SK-N-SH (cell line): ENCODE measurements around the gene EMB. TPM values are rescaled to one million over a fixed set of nuclear protein-coding genes. Genes with fewer than 3 reads are reported as not detected.
"Not testable (repeated sequence)": the region's sequence is repeated elsewhere in the genome, so short reads cannot be mapped to it uniquely, and the experiment has no call there.

Experiments
- CTCF ChIA-PET: fragments of 300-600, 350-600 bp; formaldehyde crosslinking; extraction: SDS; loops from one replicate; lab custom pipeline; 2021; lab: Yijun Ruan, JAX
- POLR2A ChIA-PET: fragments of 350-600 bp; sonication (Branson Sonifier 250); formaldehyde crosslinking; extraction: SDS; loops from one replicate; lab custom pipeline; 2020; ENCODE audit warnings: antibody characterized with exemption, inconsistent platforms; lab: Yijun Ruan, JAX
- DNase-seq: peaks from one replicate; pipeline ENCODE4 v3.0.0; 2012
- H2AFZ ChIP-seq: fragments of 200-600 bp; sonication (generic); 2 replicates; pipeline ENCODE4 v1.8.1; 2016; ENCODE audit warnings: antibody characterized with exemption, mild to moderate bottlenecking, low read depth
- H3F3A ChIP-seq: fragments of 200-600 bp; sonication (generic); replicated peaks from 2 replicates; pipeline ENCODE3; 2016; ENCODE audit warnings: antibody characterized with exemption, mild to moderate bottlenecking; ENCODE audit not compliant: insufficient read depth
- H3K27ac ChIP-seq, 2 experiments: fragments of 200-500 bp in 1 of 2; fragments of 200-600 bp in 1 of 2; sonication (Bioruptor generic) in 1 of 2; sonication (generic), shearing (Covaris generic) in 1 of 2; 2 replicates each; pipeline versions ENCODE4 v1.5.1 to v1.6.1; 2014 to 2016; ENCODE audit warnings: low read depth in 2 of 2, inconsistent platforms in 1 of 2, low read length in 1 of 2, mild to moderate bottlenecking in 1 of 2, mixed read lengths in 1 of 2
- H3K27me3 ChIP-seq: fragments of 200-600 bp; sonication (generic), shearing (Covaris generic); 2 replicates; pipeline ENCODE4 v1.6.1; 2016; ENCODE audit warnings: mixed run types; ENCODE audit not compliant: insufficient read depth
- H3K36me3 ChIP-seq, 2 experiments: fragments of 200-500 bp in 1 of 2; fragments of 200-600 bp in 1 of 2; sonication (Bioruptor generic) in 1 of 2; sonication (generic) in 1 of 2; replicated peaks in 1 of 2; 2 replicates each; pipeline versions ENCODE3 to v1.5.1; 2014 to 2016; ENCODE audit warnings: low read length in 1 of 2, mild to moderate bottlenecking in 1 of 2; ENCODE audit not compliant: insufficient read depth in 2 of 2, control insufficient read depth in 1 of 2
- H3K4me1 ChIP-seq, 2 experiments: fragments of 200-500 bp in 1 of 2; fragments of 200-600 bp in 1 of 2; sonication (Bioruptor generic) in 1 of 2; sonication (generic), shearing (Covaris generic) in 1 of 2; 2 replicates each; pipeline versions ENCODE4 v1.5.1 to v1.6.1; 2014 to 2016; ENCODE audit warnings: low read depth in 1 of 2, low read length in 1 of 2, mixed run types in 1 of 2; ENCODE audit not compliant: insufficient read depth in 2 of 2, control insufficient read depth in 1 of 2
- H3K4me2 ChIP-seq: fragments of 200-600 bp; sonication (generic), shearing (Covaris generic); 2 replicates; pipeline ENCODE4 v1.6.1; 2017; ENCODE audit warnings: mixed run types
- H3K4me3 ChIP-seq, 2 experiments: fragments of 200-500 bp in 1 of 2; fragments of 200-600 bp in 1 of 2; sonication (Bioruptor generic) in 1 of 2; sonication (generic), shearing (Covaris generic) in 1 of 2; 2 replicates each; pipeline versions ENCODE4 v1.5.1 to v1.8.1; 2014 to 2016; ENCODE audit warnings: low read depth in 2 of 2, inconsistent platforms in 1 of 2, low read length in 1 of 2, mild to moderate bottlenecking in 1 of 2, mixed read lengths in 1 of 2, moderate library complexity in 1 of 2
- H3K79me2 ChIP-seq: fragments of 200-600 bp; sonication (generic); 2 replicates; pipeline ENCODE4 v1.8.1; 2017; ENCODE audit warnings: mild to moderate bottlenecking; ENCODE audit not compliant: insufficient read depth
- H3K9ac ChIP-seq: fragments of 200-600 bp; sonication (generic); 2 replicates; pipeline ENCODE4 v1.6.1; 2017; ENCODE audit warnings: mixed run types
- H3K9me2 ChIP-seq: fragments of 200-600 bp; sonication (generic); 2 replicates; pipeline ENCODE4 v1.6.1; 2017; ENCODE audit warnings: mixed run types
- H3K9me3 ChIP-seq: fragments of 200-600 bp; sonication (generic); 2 replicates; pipeline ENCODE4 v1.6.1; 2017; ENCODE audit warnings: mixed run types, mild to moderate bottlenecking, moderate library complexity
- H4K20me1 ChIP-seq: fragments of 200-600 bp; sonication (generic); 2 replicates; pipeline ENCODE4 v1.6.1; 2017; ENCODE audit warnings: mild to moderate bottlenecking, mixed run types; ENCODE audit not compliant: insufficient read depth
- CHD2 ChIP-seq: fragments of 150-350 bp; IDR thresholded peaks from 2 replicates; pipeline ENCODE4 v1.6.1; 2018; ENCODE audit warnings: low read length; ENCODE audit not compliant: partially characterized antibody
- ELF1 ChIP-seq: IDR thresholded peaks from 2 replicates; pipeline ENCODE4 v1.4.0; 2012
- EP300 ChIP-seq, 2 experiments: IDR thresholded peaks; 2 replicates each; pipeline versions ENCODE4 v1.4.0 to v1.6.1; 2012; ENCODE audit warnings: borderline replicate concordance in 1 of 2, low read depth in 1 of 2, low read length in 1 of 2
- EZH2phosphoT487 ChIP-seq: fragments of 200-600 bp; sonication (generic); IDR thresholded peaks from 2 replicates; pipeline ENCODE4 v1.6.1; 2017; ENCODE audit warnings: low read depth, mixed run types, mild to moderate bottlenecking, antibody characterized with exemption, moderate library complexity, borderline replicate concordance
- FOXM1 ChIP-seq: IDR thresholded peaks from 2 replicates; pipeline ENCODE4 v1.4.0; 2012; ENCODE audit warnings: low read depth, mild to moderate bottlenecking
- GABPA ChIP-seq: IDR thresholded peaks from 2 replicates; pipeline ENCODE4 v1.4.0; 2012; ENCODE audit warnings: low read depth, mild to moderate bottlenecking
- MEF2A ChIP-seq: IDR thresholded peaks from 2 replicates; pipeline ENCODE4 v1.4.0; 2012; ENCODE audit warnings: low read depth, borderline replicate concordance
- MXI1 ChIP-seq: IDR thresholded peaks from 2 replicates; pipeline ENCODE4 v1.6.1; 2012; ENCODE audit warnings: mild to moderate bottlenecking, low read depth, low read length, improper control_type of control experiment
- NFIC ChIP-seq: IDR thresholded peaks from 2 replicates; pipeline ENCODE4 v1.4.0; 2012; ENCODE audit warnings: borderline replicate concordance
- POLR2AphosphoS5 ChIP-seq: IDR thresholded peaks from 2 replicates; pipeline ENCODE4 v1.6.1; 2012; ENCODE audit warnings: low read depth, low read length
- RAD21 ChIP-seq: IDR thresholded peaks from 2 replicates; pipeline ENCODE4 v1.6.1; 2012; ENCODE audit warnings: mild to moderate bottlenecking, low read length
- RXRA ChIP-seq: IDR thresholded peaks from 2 replicates; pipeline ENCODE4 v1.4.0; 2012; ENCODE audit warnings: low read depth, mild to moderate bottlenecking, borderline replicate concordance
- TAF1 ChIP-seq: IDR thresholded peaks from 2 replicates; pipeline ENCODE4 v1.6.1; 2012; ENCODE audit warnings: low read depth, mild to moderate bottlenecking, low read length, moderate library complexity, borderline replicate concordance
- TCF12 ChIP-seq: IDR thresholded peaks from 2 replicates; pipeline ENCODE4 v1.4.0; 2012
- TEAD4 ChIP-seq: IDR thresholded peaks from 2 replicates; pipeline ENCODE4 v1.4.0; 2012; ENCODE audit warnings: mild to moderate bottlenecking, borderline replicate concordance; ENCODE audit not compliant: insufficient read depth
- WGBS: methylation state at CpG from one replicate; pipeline ENCODE4 v1.1.6; 2017; ENCODE audit warnings: low lambda C conversion rate; 5-methylcytosine and 5-hydroxymethylcytosine counted together
- polyA plus RNA-seq, 3 experiments: library from polyadenylated mRNA; depleted of rRNA; stranded (reverse); fragments of >200 nt; gene quantifications; 2 replicates each; pipeline ENCODE4 v1.2.3, GENCODE V29; 2012
- TF ChIP-seq, protein P1 (sequence below): IDR thresholded peaks from 2 replicates; pipeline ENCODE4 v1.4.0; 2012; ENCODE audit warnings: low read depth
- TF ChIP-seq, protein P2 (sequence below): IDR thresholded peaks from 2 replicates; pipeline ENCODE4; 2012
- TF ChIP-seq, protein P3 (sequence below): fragments of 200-600 bp; sonication (generic); IDR thresholded peaks from 2 replicates; pipeline ENCODE4 v1.6.1; 2017; ENCODE audit warnings: antibody characterized with exemption, mild to moderate bottlenecking, moderate library complexity
- TF ChIP-seq, protein P4 (sequence below): IDR thresholded peaks from 2 replicates; pipeline ENCODE4 v1.4.0; 2012; ENCODE audit warnings: low read depth, borderline replicate concordance

Gene EMB
- polyA plus RNA-seq, 1 of the 3 experiments (the other 2 are of a cell fraction): 15.5 TPM

DNA sequence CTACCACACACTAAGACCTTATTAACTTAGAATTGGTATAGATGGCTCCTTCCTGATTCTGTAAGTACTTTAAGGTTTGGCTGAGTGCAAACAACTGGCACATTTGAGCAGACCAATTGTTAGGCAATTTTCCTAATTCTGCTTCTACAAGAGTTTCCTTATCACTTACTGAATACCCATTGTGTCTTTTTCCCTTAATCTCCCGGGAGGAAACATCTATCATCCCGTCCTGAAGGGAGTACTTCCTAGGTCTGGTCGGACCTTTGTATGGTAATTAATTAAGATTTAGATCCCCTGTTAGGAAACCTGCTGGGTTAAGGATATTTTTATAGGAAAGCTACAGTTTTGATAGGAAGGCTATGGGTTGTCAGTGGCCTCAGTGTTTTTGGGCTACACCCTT, 8.2 kb upstream of the EMB start:
- H3K4me2 ChIP-seq, H3K9me2 ChIP-seq, H2AFZ ChIP-seq, POLR2A ChIA-PET, H3K27ac ChIP-seq, H3K4me3 ChIP-seq, H3K9me3 ChIP-seq, H3K27me3 ChIP-seq, H3F3A ChIP-seq, H3K9ac ChIP-seq, H3K79me2 ChIP-seq, H4K20me1 ChIP-seq, H3K4me1 ChIP-seq, H3K36me3 ChIP-seq, DNase-seq: not testable (repeated sequence)
- 30% methylated on average over 3 of the region's 3 CpGs for WGBS
- CTCF ChIA-PET: interaction anchor here (2.0 kb wide), 1 partner anchor 8 kb away, joined by 4 read pairs; the partner anchor contains the start of gene EMB

DNA sequence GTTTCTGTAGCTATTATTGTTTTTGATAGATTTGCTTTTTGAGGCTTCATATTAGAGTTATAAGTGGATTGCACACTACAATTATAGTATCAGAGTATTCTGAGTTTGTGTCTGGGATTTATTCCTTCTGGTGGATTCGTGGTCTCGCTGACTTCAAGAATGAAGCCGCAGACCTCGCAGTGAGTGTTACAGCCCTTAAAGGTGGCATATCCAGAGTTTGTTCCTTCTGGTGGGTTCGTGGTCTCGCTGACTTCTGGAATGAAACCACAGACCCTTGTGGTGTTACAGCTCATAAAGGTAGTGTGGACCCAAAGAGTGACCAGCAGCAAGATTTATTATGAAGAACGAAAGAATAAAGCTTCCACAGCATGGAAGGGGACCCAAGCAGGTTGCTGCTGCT, 6.9 kb upstream of the EMB start:
- no peak overlapping the region for H3K9ac ChIP-seq
- H3K79me2 ChIP-seq: no peaks in the 10 kb centered on the region
- WGBS: 50% methylated on average over 7 of the region's 7 CpGs
- no peaks in the 10 kb centered on the region for H3K27me3 ChIP-seq
- POLR2A ChIA-PET: no interaction called here
- no peaks in the 10 kb centered on the region for H3K9me2 ChIP-seq
- no peaks in the 10 kb centered on the region for H3F3A ChIP-seq
- H3K36me3 ChIP-seq: no peaks in the 10 kb centered on the region
- no peaks in the 10 kb centered on the region for H3K9me3 ChIP-seq
- CTCF ChIA-PET: no interaction called here
- no peak overlapping the region for H3K4me2 ChIP-seq
- no peaks in the 10 kb centered on the region for H4K20me1 ChIP-seq
- no peak overlapping the region for H3K27ac ChIP-seq
- no peak overlapping the region for H3K4me3 ChIP-seq
- no peaks in the 10 kb centered on the region for H3K4me1 ChIP-seq
- no peak for DNase-seq
- no peak for TF ChIP-seq POLR2AphosphoS5
- TF ChIP-seq EP300 (IDR thresholded peaks at IDR 0.05; ENCODE audit: borderline replicate concordance in 1 of 2, low read depth in 1 of 2, low read length in 1 of 2): no peak
- no peak for TF ChIP-seq RXRA
- TF ChIP-seq EZH2phosphoT487: no peak
- TF ChIP-seq, protein P1, sequence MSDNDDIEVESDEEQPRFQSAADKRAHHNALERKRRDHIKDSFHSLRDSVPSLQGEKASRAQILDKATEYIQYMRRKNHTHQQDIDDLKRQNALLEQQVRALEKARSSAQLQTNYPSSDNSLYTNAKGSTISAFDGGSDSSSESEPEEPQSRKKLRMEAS: no peak
- no peak for TF ChIP-seq RAD21
- TF ChIP-seq, protein P2, sequence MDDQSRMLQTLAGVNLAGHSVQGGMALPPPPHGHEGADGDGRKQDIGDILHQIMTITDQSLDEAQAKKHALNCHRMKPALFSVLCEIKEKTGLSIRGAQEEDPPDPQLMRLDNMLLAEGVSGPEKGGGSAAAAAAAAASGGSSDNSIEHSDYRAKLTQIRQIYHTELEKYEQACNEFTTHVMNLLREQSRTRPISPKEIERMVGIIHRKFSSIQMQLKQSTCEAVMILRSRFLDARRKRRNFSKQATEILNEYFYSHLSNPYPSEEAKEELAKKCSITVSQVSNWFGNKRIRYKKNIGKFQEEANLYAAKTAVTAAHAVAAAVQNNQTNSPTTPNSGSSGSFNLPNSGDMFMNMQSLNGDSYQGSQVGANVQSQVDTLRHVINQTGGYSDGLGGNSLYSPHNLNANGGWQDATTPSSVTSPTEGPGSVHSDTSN: no peak
- no peak overlapping the region for H2AFZ ChIP-seq

DNA sequence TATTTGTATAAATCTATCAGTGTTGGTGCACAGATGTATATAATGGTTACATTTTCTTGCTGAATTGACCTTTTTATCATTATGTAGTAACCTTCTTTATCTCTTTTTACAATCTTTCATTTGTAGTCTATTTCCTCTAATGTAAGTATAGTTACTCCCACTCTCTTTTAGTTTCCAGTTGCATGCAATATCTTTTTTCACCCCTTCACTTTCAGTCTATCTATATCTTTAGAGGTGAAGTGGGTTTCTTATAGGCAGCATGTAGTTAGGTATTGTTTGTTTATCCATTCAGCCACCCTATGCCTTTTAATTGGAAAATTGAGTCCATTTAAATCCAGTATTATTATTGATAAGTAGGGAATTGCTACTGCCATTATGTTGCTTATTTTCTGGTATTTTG, 6.1 kb upstream of the EMB start:
- ChIA-PET CTCF (no interaction called here), POLR2A (no interaction called here)
- Histone ChIP-seq H2AFZ (no peak overlapping the region), H3K9me3 (no peaks in the 10 kb centered on the region), H3K27ac (no peak overlapping the region), H3K4me2 (no peak overlapping the region), H3K9me2 (no peaks in the 10 kb centered on the region), H4K20me1 (no peaks in the 10 kb centered on the region), H3K27me3 (no peaks in the 10 kb centered on the region), H3K9ac (no peak overlapping the region), H3K79me2 (no peaks in the 10 kb centered on the region), H3K4me3 (no peak overlapping the region), H3F3A (no peaks in the 10 kb centered on the region), H3K36me3 (no peaks in the 10 kb centered on the region), H3K4me1 (no peaks in the 10 kb centered on the region)
- no peak for DNase-seq
- TF ChIP-seq MXI1 (no peak), NFIC (no peak), FOXM1 (no peak), ELF1 (no peak), CHD2 (no peak), GABPA (no peak), TAF1 (no peak), TCF12 (no peak), TEAD4 (no peak), MEF2A (no peak), POLR2AphosphoS5 (no peak)
- TF ChIP-seq, protein P3, sequence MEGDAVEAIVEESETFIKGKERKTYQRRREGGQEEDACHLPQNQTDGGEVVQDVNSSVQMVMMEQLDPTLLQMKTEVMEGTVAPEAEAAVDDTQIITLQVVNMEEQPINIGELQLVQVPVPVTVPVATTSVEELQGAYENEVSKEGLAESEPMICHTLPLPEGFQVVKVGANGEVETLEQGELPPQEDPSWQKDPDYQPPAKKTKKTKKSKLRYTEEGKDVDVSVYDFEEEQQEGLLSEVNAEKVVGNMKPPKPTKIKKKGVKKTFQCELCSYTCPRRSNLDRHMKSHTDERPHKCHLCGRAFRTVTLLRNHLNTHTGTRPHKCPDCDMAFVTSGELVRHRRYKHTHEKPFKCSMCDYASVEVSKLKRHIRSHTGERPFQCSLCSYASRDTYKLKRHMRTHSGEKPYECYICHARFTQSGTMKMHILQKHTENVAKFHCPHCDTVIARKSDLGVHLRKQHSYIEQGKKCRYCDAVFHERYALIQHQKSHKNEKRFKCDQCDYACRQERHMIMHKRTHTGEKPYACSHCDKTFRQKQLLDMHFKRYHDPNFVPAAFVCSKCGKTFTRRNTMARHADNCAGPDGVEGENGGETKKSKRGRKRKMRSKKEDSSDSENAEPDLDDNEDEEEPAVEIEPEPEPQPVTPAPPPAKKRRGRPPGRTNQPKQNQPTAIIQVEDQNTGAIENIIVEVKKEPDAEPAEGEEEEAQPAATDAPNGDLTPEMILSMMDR: no peak
- TF ChIP-seq, protein P4, sequence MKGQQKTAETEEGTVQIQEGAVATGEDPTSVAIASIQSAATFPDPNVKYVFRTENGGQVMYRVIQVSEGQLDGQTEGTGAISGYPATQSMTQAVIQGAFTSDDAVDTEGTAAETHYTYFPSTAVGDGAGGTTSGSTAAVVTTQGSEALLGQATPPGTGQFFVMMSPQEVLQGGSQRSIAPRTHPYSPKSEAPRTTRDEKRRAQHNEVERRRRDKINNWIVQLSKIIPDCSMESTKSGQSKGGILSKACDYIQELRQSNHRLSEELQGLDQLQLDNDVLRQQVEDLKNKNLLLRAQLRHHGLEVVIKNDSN: no peak
